Nephron progenitor cell (in vitro differentiated cells): ENCODE data around the gene TIGD4.

ENCODE experiments used
- DNase-seq: peaks from one replicate; pipeline ENCODE4 v3.0.0; 2021
- H3K27ac Mint-ChIP-seq: 2 replicates; pipeline ENCODE4 v1.8.0; 2021; ENCODE audit warnings: mild to moderate bottlenecking, moderate library complexity, mixed read lengths
- H3K27me3 Mint-ChIP-seq: 2 replicates; pipeline ENCODE4 v1.8.0; 2021; ENCODE audit warnings: mild to moderate bottlenecking, low read depth, mixed read lengths; ENCODE audit not compliant: poor library complexity
- H3K36me3 Mint-ChIP-seq: 2 replicates; pipeline ENCODE4 v1.8.0; 2021; ENCODE audit warnings: low read depth, mixed read lengths
- H3K4me1 Mint-ChIP-seq: 2 replicates; pipeline ENCODE4 v1.8.0; 2021; ENCODE audit warnings: mixed read lengths
- H3K4me3 Mint-ChIP-seq: 2 replicates; pipeline ENCODE4 v1.8.0; 2021; ENCODE audit warnings: mild to moderate bottlenecking, moderate library complexity, mixed read lengths
- H3K9me3 Mint-ChIP-seq: 2 replicates; pipeline ENCODE4 v1.8.0; 2021; ENCODE audit warnings: mild to moderate bottlenecking, moderate library complexity, mixed read lengths
- TF ChIP-seq, protein P1 (sequence below): fragments of 200-600 bp; sonication (generic); IDR thresholded peaks from 2 replicates; pipeline ENCODE4 v1.5.0; 2021; ENCODE audit warnings: antibody characterized with exemption

The TIGD4 gene

DNA sequence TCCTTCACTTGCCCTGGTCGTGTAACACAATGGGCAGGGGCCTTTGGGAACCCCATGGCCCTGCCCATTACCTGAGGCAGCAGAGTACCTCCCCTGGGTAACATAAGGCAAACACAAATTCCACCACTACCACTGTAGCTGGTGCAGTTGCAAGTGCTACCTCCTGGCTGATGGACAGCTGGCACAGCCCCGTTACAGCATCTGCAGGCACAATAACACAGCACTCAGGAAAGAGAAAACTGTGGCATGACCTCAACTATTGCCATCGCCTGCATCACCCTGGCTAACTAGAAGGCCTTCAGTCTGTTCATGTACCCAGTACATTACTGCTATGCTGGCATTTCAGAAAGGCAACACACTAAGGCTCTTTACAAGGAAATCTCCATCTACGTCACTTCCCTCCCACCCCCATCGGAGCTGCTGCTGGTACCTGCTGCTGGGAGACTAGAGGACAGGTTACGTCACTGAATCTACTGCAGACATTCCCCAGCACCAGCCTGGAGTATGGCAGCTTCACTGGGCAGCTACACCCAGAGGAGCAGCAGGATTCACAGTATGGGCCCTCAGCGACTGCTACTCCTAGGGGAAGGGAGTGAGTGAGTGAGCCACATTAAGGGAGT, 39.6 kb upstream of the TIGD4 start:
- TF ChIP-seq, protein P1, sequence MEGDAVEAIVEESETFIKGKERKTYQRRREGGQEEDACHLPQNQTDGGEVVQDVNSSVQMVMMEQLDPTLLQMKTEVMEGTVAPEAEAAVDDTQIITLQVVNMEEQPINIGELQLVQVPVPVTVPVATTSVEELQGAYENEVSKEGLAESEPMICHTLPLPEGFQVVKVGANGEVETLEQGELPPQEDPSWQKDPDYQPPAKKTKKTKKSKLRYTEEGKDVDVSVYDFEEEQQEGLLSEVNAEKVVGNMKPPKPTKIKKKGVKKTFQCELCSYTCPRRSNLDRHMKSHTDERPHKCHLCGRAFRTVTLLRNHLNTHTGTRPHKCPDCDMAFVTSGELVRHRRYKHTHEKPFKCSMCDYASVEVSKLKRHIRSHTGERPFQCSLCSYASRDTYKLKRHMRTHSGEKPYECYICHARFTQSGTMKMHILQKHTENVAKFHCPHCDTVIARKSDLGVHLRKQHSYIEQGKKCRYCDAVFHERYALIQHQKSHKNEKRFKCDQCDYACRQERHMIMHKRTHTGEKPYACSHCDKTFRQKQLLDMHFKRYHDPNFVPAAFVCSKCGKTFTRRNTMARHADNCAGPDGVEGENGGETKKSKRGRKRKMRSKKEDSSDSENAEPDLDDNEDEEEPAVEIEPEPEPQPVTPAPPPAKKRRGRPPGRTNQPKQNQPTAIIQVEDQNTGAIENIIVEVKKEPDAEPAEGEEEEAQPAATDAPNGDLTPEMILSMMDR, result no peak
- H3K4me1 Mint-ChIP-seq, result no peaks in the 10 kb centered on the region
- H3K27ac Mint-ChIP-seq, result no peak overlapping the region
- peaks cover 96% of the 10 kb centered on the region for H3K9me3 Mint-ChIP-seq
- no peak overlapping the region for H3K4me3 Mint-ChIP-seq
- H3K27me3 Mint-ChIP-seq, result peaks cover 8% of the 10 kb centered on the region
- peaks cover 92% of the 10 kb centered on the region for H3K36me3 Mint-ChIP-seq
- DNase-seq, result no peak

DNA sequence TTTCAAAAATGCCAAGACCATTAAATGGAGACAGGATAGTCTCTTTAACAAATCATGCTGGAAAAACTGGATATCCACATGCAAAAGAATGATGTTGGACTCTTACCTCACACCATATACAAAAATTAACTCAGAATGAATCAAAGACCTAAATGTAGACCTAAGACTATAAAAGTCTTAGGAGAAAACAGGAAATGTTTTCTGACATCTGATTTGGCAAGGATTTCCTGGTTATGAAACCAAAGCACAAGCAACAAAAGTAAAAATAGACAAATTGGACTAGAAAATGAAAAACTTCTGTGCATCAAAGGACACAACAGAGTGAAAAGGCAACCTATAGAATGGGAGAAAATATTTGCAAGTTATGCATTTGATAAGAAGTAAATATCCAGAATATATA, 37.8 kb upstream of the TIGD4 start:
- no peak for DNase-seq
- Mint-ChIP-seq H3K36me3 (peaks cover 100% of the 10 kb centered on the region), H3K27me3 (peaks cover 8% of the 10 kb centered on the region), H3K27ac (no peak overlapping the region), H3K4me3 (no peak overlapping the region), H3K4me1 (no peaks in the 10 kb centered on the region), H3K9me3 (peaks cover 98% of the 10 kb centered on the region)
- TF ChIP-seq, protein P1, result no peak

DNA sequence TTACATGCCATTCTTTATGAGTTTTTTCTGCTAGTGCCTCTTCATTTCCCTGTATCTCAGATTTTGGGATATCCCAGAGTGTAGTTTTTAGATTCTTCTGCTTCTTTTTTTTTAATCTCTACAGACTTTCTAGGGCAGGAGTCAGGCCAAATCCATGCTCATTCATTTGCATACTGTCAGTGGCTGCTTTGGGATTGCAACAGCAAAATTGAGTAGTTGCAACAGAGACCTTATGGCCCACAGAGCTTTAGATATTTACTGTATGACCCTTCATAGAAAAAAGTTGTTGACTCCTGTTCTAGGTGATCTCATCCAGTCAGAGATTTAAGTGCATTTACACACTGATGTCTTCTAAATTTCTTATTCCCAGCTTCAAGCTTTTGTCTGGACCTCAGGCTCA, 35.5 kb upstream of the TIGD4 start:
- no peak for DNase-seq
- Mint-ChIP-seq H3K9me3 (peaks cover 97% of the 10 kb centered on the region), H3K36me3 (peaks cover 100% of the 10 kb centered on the region), H3K27ac (no peak overlapping the region), H3K27me3 (peaks cover 8% of the 10 kb centered on the region), H3K4me1 (no peaks in the 10 kb centered on the region), H3K4me3 (no peak overlapping the region)
- TF ChIP-seq, protein P1, result no peak

DNA sequence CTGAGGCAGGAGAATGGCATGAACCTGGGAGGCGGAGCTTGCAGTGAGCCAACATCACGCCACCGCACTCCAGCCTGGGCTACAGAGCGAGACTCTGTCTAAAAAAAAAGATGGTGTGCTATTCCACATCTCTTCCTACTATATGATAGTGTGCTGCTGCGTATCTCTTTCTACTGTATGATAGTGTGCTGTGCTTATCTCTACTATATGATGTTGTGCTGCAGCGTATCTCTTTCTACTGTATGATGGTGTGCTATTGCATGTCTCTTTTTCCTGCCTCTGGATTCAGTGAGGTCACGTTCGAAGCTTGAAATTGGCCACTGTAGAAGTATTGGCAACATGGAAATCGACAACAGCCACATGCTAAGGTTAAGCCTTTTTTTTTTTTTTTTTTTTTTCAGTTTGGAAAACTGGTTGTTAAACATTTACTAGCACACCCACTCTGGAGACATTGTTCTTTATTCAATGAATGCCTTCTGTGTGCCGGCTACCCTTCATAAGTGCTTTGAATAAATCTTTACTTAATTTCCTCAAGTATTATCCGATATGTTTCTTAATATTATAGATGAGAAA, 31.3 kb upstream of the TIGD4 start:
- Mint-ChIP-seq H3K27ac (no peak overlapping the region), H3K4me1 (no peaks in the 10 kb centered on the region), H3K9me3 (peaks cover 83% of the 10 kb centered on the region), H3K36me3 (peaks cover 98% of the 10 kb centered on the region), H3K27me3 (peaks cover 4% of the 10 kb centered on the region), H3K4me3 (no peak overlapping the region)
- TF ChIP-seq, protein P1, result no peak
- no peak for DNase-seq

DNA sequence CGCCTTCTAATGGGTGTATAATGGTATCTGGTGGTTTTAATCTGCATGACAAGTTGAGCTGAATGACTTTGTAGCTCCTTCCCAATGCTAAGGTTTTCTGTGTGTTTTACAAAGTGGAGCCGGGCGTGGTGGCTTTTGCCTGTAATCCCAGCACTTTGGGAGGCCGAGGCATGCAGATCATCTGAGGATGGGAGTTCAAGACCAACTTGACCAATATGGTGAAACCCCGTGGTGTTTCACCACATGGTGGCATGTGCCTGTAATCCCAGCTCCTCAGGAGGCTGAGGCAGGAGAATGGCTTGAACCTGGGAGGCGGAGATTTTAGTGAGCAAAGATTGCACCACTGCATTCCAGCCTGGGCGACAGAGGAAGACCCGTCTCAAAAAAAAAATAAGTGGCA, 29.1 kb upstream of the TIGD4 start:
- peaks cover 62% of the 10 kb centered on the region for H3K9me3 Mint-ChIP-seq
- H3K27me3 Mint-ChIP-seq, result no peaks in the 10 kb centered on the region
- DNase-seq, result no peak
- H3K4me3 Mint-ChIP-seq, result no peak overlapping the region
- H3K4me1 Mint-ChIP-seq, result no peaks in the 10 kb centered on the region
- TF ChIP-seq, protein P1, result no peak
- H3K27ac Mint-ChIP-seq, result no peak overlapping the region
- H3K36me3 Mint-ChIP-seq, result peaks cover 77% of the 10 kb centered on the region

DNA sequence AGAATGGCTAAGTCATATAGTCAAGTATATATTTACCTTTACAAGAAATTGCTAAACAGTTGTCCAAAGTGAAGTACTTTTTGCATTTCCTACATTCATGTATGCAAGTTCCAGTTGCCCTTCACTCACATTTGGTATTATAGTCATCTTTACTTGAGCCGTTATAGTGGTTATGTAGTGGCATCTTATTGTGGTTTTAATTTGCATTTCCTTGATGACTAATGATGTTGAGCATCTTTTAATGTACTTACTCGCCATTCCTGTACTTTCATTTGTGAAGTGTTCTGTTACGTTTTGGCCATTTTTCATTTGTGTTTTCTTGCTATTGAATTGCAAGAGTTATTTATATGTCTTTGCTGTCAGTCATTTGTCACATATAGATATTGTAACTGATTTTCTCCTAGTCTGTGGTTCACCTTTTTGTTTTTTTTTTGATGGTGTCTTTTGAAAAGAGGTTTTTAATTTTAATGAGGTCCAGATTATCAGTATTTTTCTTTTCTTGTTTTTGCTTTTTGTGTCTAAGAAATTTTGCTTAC, 27.8 kb upstream of the TIGD4 start:
- H3K9me3 Mint-ChIP-seq, result peaks cover 49% of the 10 kb centered on the region
- peaks cover 64% of the 10 kb centered on the region for H3K36me3 Mint-ChIP-seq
- TF ChIP-seq, protein P1, result no peak
- no peak for DNase-seq
- no peaks in the 10 kb centered on the region for H3K27me3 Mint-ChIP-seq
- no peak overlapping the region for H3K4me3 Mint-ChIP-seq
- no peaks in the 10 kb centered on the region for H3K4me1 Mint-ChIP-seq
- no peak overlapping the region for H3K27ac Mint-ChIP-seq
